ENCODE data around the gene TERT.
"Not testable (repeated sequence)": the region's sequence is repeated elsewhere in the genome, so short reads cannot be mapped to it uniquely, and the experiment has no call there.

TERT gene

GRCh38 chr5:1330847-1331831 is 36.3 kb upstream of the TERT start:
- no peak for DNase-seq

GRCh38 chr5:1330146-1330846 is 35.4 kb upstream of the TERT start:
- no peak for DNase-seq

- no peak for DNase-seq
These were observed 34.3 kb upstream of the TERT start for GRCh38 chr5:1329111-1329579.

GRCh38 chr5:1328237-1329110 is 33.6 kb upstream of the TERT start:
- not testable (repeated sequence) for DNase-seq

- not testable (repeated sequence) for DNase-seq
These were observed 32.3 kb upstream of the TERT start for GRCh38 chr5:1326901-1327756.

- DNase-seq, result not testable (repeated sequence)
These were observed 31.6 kb upstream of the TERT start for GRCh38 chr5:1326532-1326875.

- no peak for DNase-seq
These were observed 31.1 kb upstream of the TERT start for GRCh38 chr5:1325870-1326531.

- DNase-seq, result no peak
These were observed 30.4 kb upstream of the TERT start for GRCh38 chr5:1325191-1325741.

GRCh38 chr5:1324719-1325190 is 29.9 kb upstream of the TERT start:
- DNase-seq, result no peak

GRCh38 chr5:1324301-1324700 is 29.4 kb upstream of the TERT start:
- DNase-seq, result no peak

- no peak for DNase-seq
These were observed 28.9 kb upstream of the TERT start for GRCh38 chr5:1323803-1324173.

GRCh38 chr5:1322955-1323802 is 28.3 kb upstream of the TERT start:
- DNase-seq, result no peak

GRCh38 chr5:1322036-1322900 is 27.4 kb upstream of the TERT start:
- DNase-seq, result no peak

GRCh38 chr5:1321576-1321975 is 26.7 kb upstream of the TERT start:
- DNase-seq, result no peak

- DNase-seq, result no peak
These were observed 25.8 kb upstream of the TERT start for GRCh38 chr5:1320436-1321344.

GRCh38 chr5:1319436-1320256 is 24.8 kb upstream of the TERT start:
- DNase-seq, result no peak

- DNase-seq, result no peak
These were observed 23.9 kb upstream of the TERT start for GRCh38 chr5:1318659-1319251.
